Mesothelial cell of epicardium (in vitro differentiated cells): Measurements from ENCODE around the gene HPX. TPM values are rescaled to one million over a fixed set of nuclear protein-coding genes. Genes with fewer than 3 reads are reported as not detected.

Source experiments
- DNase-seq, 2 experiments: peaks; one replicate each; pipeline ENCODE4 v3.0.0; 2021; ENCODE audit warnings: low spot score in 2 of 2; ENCODE audit not compliant: unreplicated experiment in 2 of 2
- H3K27ac Mint-ChIP-seq: 2 replicates; pipeline ENCODE4 v1.8.0; 2021; ENCODE audit warnings: mixed read lengths
- H3K27me3 Mint-ChIP-seq: 2 replicates; pipeline ENCODE4 v1.8.0; 2021; ENCODE audit warnings: low read depth, mixed read lengths
- H3K36me3 Mint-ChIP-seq: 2 replicates; pipeline ENCODE4 v1.8.0; 2021; ENCODE audit warnings: mixed read lengths
- H3K4me1 Mint-ChIP-seq: 2 replicates; pipeline ENCODE4 v1.8.0; 2021; ENCODE audit warnings: mixed read lengths
- H3K4me3 Mint-ChIP-seq: 2 replicates; pipeline ENCODE4 v1.8.0; 2021; ENCODE audit warnings: mild to moderate bottlenecking, moderate library complexity, mixed read lengths
- H3K9me3 Mint-ChIP-seq: 2 replicates; pipeline ENCODE4 v1.8.0; 2021; ENCODE audit warnings: mixed read lengths
- total RNA-seq: library from RNA; stranded (reverse); gene quantifications from 3 replicates; pipeline ENCODE4 v1.2.1, GENCODE V29; 2021
- TF ChIP-seq, protein P1 (sequence below): fragments of 200-600 bp; sonication (generic); IDR thresholded peaks from one replicate; pipeline ENCODE4 v1.5.0; 2021; ENCODE audit warnings: antibody characterized with exemption; ENCODE audit not compliant: unreplicated experiment

HPX gene
- total RNA-seq, 1 donor from 2014 or later = 9.9 TPM

DNA sequence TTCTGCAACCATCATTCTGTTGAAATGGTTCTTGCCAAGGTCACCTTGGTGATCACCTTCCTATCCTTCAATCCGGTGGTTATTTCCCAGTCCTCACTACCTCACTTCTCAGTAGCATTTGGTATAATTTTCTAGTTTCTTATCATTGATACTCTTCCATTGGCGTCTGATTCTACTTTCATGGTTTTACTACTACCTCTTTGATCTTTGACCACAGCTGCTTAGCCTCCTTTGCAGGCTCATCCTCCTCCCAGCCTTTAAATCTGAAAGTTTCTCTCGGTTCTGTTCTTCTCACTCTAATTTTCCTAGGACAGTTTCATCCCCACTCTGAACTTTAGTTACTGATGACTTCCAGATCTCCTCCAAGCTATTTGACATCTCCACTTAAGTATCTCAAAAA, 45.5 kb upstream of the HPX start:
- Mint-ChIP-seq H3K36me3 (peaks cover 13% of the 10 kb centered on the region), H3K27me3 (no peaks in the 10 kb centered on the region), H3K27ac (no peak overlapping the region), H3K4me3 (no peak overlapping the region), H3K9me3 (no peaks in the 10 kb centered on the region), H3K4me1 (peaks cover 17% of the 10 kb centered on the region)
- no peak for DNase-seq
- TF ChIP-seq, protein P1, sequence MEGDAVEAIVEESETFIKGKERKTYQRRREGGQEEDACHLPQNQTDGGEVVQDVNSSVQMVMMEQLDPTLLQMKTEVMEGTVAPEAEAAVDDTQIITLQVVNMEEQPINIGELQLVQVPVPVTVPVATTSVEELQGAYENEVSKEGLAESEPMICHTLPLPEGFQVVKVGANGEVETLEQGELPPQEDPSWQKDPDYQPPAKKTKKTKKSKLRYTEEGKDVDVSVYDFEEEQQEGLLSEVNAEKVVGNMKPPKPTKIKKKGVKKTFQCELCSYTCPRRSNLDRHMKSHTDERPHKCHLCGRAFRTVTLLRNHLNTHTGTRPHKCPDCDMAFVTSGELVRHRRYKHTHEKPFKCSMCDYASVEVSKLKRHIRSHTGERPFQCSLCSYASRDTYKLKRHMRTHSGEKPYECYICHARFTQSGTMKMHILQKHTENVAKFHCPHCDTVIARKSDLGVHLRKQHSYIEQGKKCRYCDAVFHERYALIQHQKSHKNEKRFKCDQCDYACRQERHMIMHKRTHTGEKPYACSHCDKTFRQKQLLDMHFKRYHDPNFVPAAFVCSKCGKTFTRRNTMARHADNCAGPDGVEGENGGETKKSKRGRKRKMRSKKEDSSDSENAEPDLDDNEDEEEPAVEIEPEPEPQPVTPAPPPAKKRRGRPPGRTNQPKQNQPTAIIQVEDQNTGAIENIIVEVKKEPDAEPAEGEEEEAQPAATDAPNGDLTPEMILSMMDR = no peak

DNA sequence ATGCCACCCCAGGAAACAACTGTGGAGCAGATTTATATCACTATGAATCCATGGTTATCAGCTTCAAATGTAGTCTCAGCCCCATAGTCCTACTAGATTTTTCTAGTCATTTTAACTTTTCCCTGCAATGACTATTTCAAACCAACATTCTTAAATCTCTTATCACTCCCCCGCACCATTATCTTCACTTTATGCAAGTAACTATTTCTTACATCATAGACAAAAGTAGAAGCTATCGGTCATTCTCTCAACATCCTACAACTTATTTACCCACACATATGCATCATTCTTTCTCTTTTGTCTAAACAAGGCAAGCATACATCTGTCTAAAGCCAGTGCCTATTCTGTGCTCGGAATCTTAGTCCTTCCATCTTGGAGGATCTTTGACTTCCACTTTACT, 44.9 kb upstream of the HPX start:
- Mint-ChIP-seq H3K36me3 (peaks cover 13% of the 10 kb centered on the region), H3K9me3 (no peaks in the 10 kb centered on the region), H3K4me3 (no peak overlapping the region), H3K27ac (no peak overlapping the region), H3K27me3 (no peaks in the 10 kb centered on the region), H3K4me1 (peaks cover 22% of the 10 kb centered on the region)
- TF ChIP-seq, protein P1 = no peak
- no peak for DNase-seq

DNA sequence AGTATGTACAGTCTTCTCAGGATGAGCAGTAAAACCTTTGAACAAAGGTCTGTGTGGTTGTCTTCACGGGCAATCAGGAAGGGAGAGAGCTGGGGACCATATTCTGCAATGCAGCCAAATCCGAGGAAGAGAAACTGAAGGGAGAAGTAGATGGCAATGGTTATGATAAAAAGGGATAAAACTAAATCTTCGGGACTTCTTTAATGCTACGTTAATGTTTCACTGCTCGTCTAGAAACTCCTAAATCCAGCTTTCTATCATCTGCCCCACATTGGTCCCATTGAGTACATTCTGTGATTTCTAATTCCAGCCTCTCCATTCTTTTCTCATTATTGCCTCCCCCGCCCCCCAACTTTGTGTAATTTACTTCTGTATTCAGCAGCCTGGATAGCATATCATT, 42.2 kb upstream of the HPX start:
- Mint-ChIP-seq H3K4me3 (peak overlapping the region; percentile 92), H3K4me1 (peaks cover 37% of the 10 kb centered on the region), H3K27me3 (no peaks in the 10 kb centered on the region), H3K36me3 (peaks cover 12% of the 10 kb centered on the region), H3K27ac (peak overlapping the region; percentile 99), H3K9me3 (no peaks in the 10 kb centered on the region)
- no peak for DNase-seq
- TF ChIP-seq, protein P1 = no peak

DNA sequence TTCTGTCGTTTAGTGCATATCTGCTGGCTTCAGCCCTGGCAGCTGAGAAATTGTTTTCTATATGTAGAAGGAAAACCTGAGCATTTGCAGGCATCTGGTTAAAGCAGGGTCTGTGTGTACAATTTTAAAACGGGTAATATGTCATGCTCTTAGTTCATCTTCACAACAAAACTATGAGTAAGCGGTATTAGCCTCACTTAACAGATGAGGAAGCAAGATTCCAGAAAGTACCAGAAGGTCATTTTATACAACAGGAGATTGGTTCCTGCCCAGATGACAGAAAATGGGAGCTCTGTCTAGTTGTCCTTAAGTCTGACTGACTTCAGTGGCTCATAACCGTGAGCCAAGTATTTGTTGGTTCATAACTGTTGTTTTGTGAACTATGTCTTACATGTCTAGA, 41.7 kb upstream of the HPX start:
- Mint-ChIP-seq H3K4me1 (peaks cover 37% of the 10 kb centered on the region), H3K36me3 (peaks cover 16% of the 10 kb centered on the region), H3K9me3 (no peaks in the 10 kb centered on the region), H3K27me3 (no peaks in the 10 kb centered on the region), H3K27ac (peak overlapping the region; percentile 99), H3K4me3 (peak overlapping the region; percentile 92)
- no peak for DNase-seq
- TF ChIP-seq, protein P1 = no peak

DNA sequence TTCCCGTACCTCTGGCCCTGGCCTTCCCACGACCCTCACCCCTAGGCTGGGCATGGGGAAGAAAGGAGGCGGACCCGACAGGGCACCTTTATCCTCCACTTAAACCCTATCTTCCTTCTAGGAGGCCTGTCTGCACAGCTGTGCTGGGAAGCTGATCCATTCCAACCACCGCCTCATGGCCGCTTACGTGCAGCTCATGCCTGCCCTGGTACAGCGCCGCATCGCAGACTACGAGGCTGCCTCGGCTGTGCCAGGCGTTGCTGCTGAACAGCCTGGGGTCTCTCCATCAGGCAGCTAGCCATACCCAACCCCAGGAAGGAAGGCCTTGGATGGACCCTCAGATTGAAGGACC, 41.1 kb upstream of the HPX start:
- TF ChIP-seq, protein P1 = no peak
- Mint-ChIP-seq H3K4me3 (peak overlapping the region; percentile 92), H3K27me3 (no peaks in the 10 kb centered on the region), H3K4me1 (peaks cover 37% of the 10 kb centered on the region), H3K36me3 (peaks cover 19% of the 10 kb centered on the region), H3K27ac (peak overlapping the region; percentile 99), H3K9me3 (no peaks in the 10 kb centered on the region)
- DNase-seq = no peak
